Heart right ventricle (tissue), 16 donors: ENCODE results near the gene KRTAP5-2. TPM values are rescaled to one million over a fixed set of nuclear protein-coding genes. Genes with fewer than 3 reads are reported as not detected.
"Not testable (repeated sequence)": the region's sequence is repeated elsewhere in the genome, so short reads cannot be mapped to it uniquely, and the experiment has no call there.

ENCODE experiments used
- ATAC-seq, 8 donors: fragments of 200-7000 bp; cut with Tn5 transposase; one replicate each; pipeline ENCODE4 v1.9.1; 2020; ENCODE audit warnings: mild to moderate bottlenecking in 8 of 8, moderate library complexity in 8 of 8, moderate number of reproducible peaks in 1 of 8
- DNase-seq, 2 donors: peaks; one replicate each; pipeline ENCODE4 v3.0.0-alpha.2; 2020
- H3K27ac ChIP-seq, 10 donors: fragments of 200-600 bp; sonication (generic) in 2 of 10; one replicate each; pipeline versions ENCODE4 v1.5.0 to v1.8.0; 2020 to 2022; ENCODE audit warnings: mild to moderate bottlenecking in 3 of 10
- H3K27me3 ChIP-seq, 7 donors: fragments of 200-600 bp; one replicate each; pipeline ENCODE4 v1.8.0; 2021 to 2022; ENCODE audit warnings: mild to moderate bottlenecking in 2 of 7
- H3K36me3 ChIP-seq, 9 donors: fragments of 200-600 bp; sonication (generic) in 1 of 9; one replicate each; pipeline versions ENCODE4 v1.5.0 to v1.8.0; 2020 to 2022; ENCODE audit warnings: mild to moderate bottlenecking in 2 of 9
- H3K4me1 ChIP-seq, 9 donors: fragments of 200-600 bp; sonication (generic) in 1 of 9; one replicate each; pipeline versions ENCODE4 v1.5.0 to v1.8.0; 2020 to 2022; ENCODE audit warnings: mild to moderate bottlenecking in 4 of 9
- H3K4me3 ChIP-seq, 10 donors: fragments of 200-600 bp; sonication (generic) in 2 of 10; one replicate each; pipeline versions ENCODE4 v1.5.0 to v1.8.0; 2020 to 2022; ENCODE audit warnings: mild to moderate bottlenecking in 7 of 10, moderate library complexity in 2 of 10
- H3K9me3 ChIP-seq, 11 donors: fragments of 200-600 bp in 10 of 11; sonication (generic) in 2 of 11; one replicate each; pipeline versions ENCODE4 v1.5.0 to v1.8.0; 2013 to 2022; ENCODE audit warnings: mild to moderate bottlenecking in 2 of 11, control low read depth in 1 of 11, moderate library complexity in 1 of 11
- WGBS, 2 donors: extraction: QIAGEN DNeasy Blood & Tissue Kit; methylation state at CpG; one replicate each; pipeline ENCODE4 v1.1.7; 2013; ENCODE audit warnings: inconsistent platforms in 1 of 2; 5-methylcytosine and 5-hydroxymethylcytosine counted together
- intact Hi-C, 10 donors: fragments of 100-400 bp; cut with DNase I; formaldehyde crosslinking; loops; one replicate each; pipeline versions ENCODE4 v1.11.1 to v1.14.2; 2022
- polyA plus RNA-seq, 2 donors: library from polyadenylated mRNA; stranded (reverse); fragments of 200-250 nt; gene quantifications; one replicate each; pipeline ENCODE4 v1.2.3, GENCODE V29; 2013
- total RNA-seq, 10 donors: library from RNA; stranded (reverse); fragmentation: NEBNext Ultra II Directional in 3 of 10; extraction: Animal tissue kit (Norgen Biotek cat#: 25700) in 3 of 10; gene quantifications; one replicate each; pipeline versions ENCODE4 v1.2.1 to v1.2.4, GENCODE V29; 2021 to 2023
- TF ChIP-seq, protein P1 (sequence below), 9 donors: fragments of 200-600 bp; sonication (generic) in 2 of 9; IDR thresholded peaks; one replicate each; pipeline versions ENCODE4 v1.5.0 to v1.8.0; 2021 to 2022; ENCODE audit warnings: antibody characterized with exemption in 9 of 9, mild to moderate bottlenecking in 5 of 9, moderate library complexity in 1 of 9
- donor health status: Arrhythmogenic right ventricular cardiomyopathy.
- donor health status: ischemic (EF 13 %, LVEDD 7.1; RV severe dilation, severe dysfunction).
- donor health status: healthy with polysubstance abuse.
- donor health status: DM: no; HTN: yes; CAD: no.
- donor health status: DM: no; HTN: no; CAD: no.
- donor health status: ischemic (EF 25% LVEDD 6.9; RV normal size, moderate dysfunction).
- donor health status: ischemic (EF 25% LVEDD 5.7; RV mildly dilated, moderate dysfunction).
- donor health status: healthy.
- donor health status: DM: yes; HTN: yes; CAD: no.
- donor health status: Ischemic cardiomyopathy.
- donor health status: ischemic (EF 35%, LVEDD 5.7; RV mildly dilated, moderate dysfunction).
- donor health status: nonischemic (EF 11% LVEDD 7.7; RV severe dilation, severe dysfunction).
- donor health status: DM: yes; HTN: yes; CAD: no.
- donor health status: PGD.
- donor health status: ischemic (EF 29% LVEDD 5.4; RV normal size, mild dysfunction).
- donor health status: nonischemic (EF 23%, LVEDD 6.1; RV moderate dilation, normal function).

The KRTAP5-2 gene
- total and polyA plus RNA-seq, 12 donors = 0.04 TPM; not detected in 11

- 87 to 88% methylated on average over 9 of the region's 9 CpGs for WGBS, 2 donors
- Histone ChIP-seq H3K4me1 (no peaks in the 10 kb centered on the region), H3K9me3 (peaks cover 0 to 16% (median 0%) of the 10 kb centered on the region in 11 donors), H3K27me3 (peaks cover 0 to 4% (median 0%) of the 10 kb centered on the region in 7 donors), H3K4me3 (no peak overlapping the region), H3K27ac (no peak overlapping the region), H3K36me3 (peaks cover 0 to 3% (median 0%) of the 10 kb centered on the region in 9 donors)
- no peak for DNase-seq
- intact Hi-C loops = no loop called here
- ATAC-seq = no peak
- TF ChIP-seq, protein P1, sequence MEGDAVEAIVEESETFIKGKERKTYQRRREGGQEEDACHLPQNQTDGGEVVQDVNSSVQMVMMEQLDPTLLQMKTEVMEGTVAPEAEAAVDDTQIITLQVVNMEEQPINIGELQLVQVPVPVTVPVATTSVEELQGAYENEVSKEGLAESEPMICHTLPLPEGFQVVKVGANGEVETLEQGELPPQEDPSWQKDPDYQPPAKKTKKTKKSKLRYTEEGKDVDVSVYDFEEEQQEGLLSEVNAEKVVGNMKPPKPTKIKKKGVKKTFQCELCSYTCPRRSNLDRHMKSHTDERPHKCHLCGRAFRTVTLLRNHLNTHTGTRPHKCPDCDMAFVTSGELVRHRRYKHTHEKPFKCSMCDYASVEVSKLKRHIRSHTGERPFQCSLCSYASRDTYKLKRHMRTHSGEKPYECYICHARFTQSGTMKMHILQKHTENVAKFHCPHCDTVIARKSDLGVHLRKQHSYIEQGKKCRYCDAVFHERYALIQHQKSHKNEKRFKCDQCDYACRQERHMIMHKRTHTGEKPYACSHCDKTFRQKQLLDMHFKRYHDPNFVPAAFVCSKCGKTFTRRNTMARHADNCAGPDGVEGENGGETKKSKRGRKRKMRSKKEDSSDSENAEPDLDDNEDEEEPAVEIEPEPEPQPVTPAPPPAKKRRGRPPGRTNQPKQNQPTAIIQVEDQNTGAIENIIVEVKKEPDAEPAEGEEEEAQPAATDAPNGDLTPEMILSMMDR (IDR thresholded peaks at IDR 0.05) = no peak
Measured at GRCh38 chr11:1581976-1582375, 16.1 kb downstream of the KRTAP5-2 start.

- peaks cover 0 to 3% (median 0%) of the 10 kb centered on the region in 9 donors for H3K36me3 ChIP-seq
- peaks cover 0 to 37% (median 0%) of the 10 kb centered on the region in 7 donors for H3K27me3 ChIP-seq
- DNase-seq (no peak), ATAC-seq (no peak)
- TF ChIP-seq, protein P1 (IDR thresholded peaks at IDR 0.05) = no peak
- intact Hi-C loops = loop anchor here in 6 of 10 donors (5.0 kb wide), 2 partner anchors 35 to 375 kb away; no protein-coding TSS in a partner anchor
- WGBS, 2 donors = 78 to 79% methylated on average over 6 of the region's 6 CpGs
- peaks cover 9 to 26% (median 22%) of the 10 kb centered on the region in 9 donors for H3K4me1 ChIP-seq
- H3K27ac ChIP-seq = no peak overlapping the region
- H3K9me3 ChIP-seq = peaks cover 0 to 16% (median 0%) of the 10 kb centered on the region in 11 donors
- no peak overlapping the region for H3K4me3 ChIP-seq
Measured at GRCh38 chr11:1576825-1577224, 21.3 kb downstream of the KRTAP5-2 start.

DNA sequence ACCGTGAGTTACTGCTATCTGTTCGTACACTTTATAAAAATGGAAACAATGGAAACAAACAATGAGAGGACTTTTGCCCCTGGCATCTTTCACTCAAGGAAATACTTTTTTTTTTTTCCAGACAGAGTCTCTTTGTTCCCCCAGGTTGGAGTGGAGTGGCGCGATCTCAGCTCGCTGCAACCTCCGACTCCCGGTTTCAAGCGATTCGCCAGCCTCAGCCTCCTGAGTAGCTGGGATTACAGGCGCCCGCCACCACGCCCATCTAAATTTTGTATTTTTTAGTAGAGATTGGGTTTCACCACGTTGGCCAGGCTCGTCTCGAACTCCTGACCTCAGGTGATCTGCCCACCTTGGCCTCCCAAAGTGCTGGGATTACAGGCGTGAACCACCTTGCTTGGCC lies 22.3 kb downstream of the KRTAP5-2 start:
- Histone ChIP-seq H3K4me1 (peaks cover 9 to 33% (median 29%) of the 10 kb centered on the region in 9 donors), H3K27me3 (peaks cover 0 to 45% (median 0%) of the 10 kb centered on the region in 7 donors), H3K9me3 (peaks cover 0 to 16% (median 0%) of the 10 kb centered on the region in 11 donors)
- WGBS, 2 donors = 92 to 93% methylated on average over 16 of the region's 16 CpGs
- not testable (repeated sequence) for ATAC-seq, H3K36me3 ChIP-seq, DNase-seq, H3K4me3 ChIP-seq, H3K27ac ChIP-seq
- intact Hi-C loops = loop anchor here in 7 of 10 donors (2.0 to 5.0 kb wide), 4 partner anchors 29 to 373 kb away; no protein-coding TSS in a partner anchor

DNA sequence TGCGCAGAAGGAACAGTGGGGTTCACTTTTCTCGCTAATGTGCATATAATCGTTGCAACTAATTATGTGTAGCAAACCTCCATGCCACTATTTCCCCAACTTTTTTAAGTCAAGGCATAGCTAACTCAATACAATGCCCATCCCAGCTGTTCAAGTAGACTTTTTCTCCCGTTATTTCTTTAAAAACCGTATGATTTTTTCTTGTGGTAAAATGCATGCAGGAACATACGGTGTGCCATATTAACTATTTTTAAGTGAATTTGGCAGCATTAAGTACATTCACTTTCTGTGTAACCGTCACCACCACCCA lies 23.2 kb downstream of the KRTAP5-2 start:
- WGBS, 2 donors = 19 to 26% methylated on average over 7 of the region's 7 CpGs
- Histone ChIP-seq H3K27ac (no peak overlapping the region), H3K36me3 (peaks cover 0 to 3% (median 0%) of the 10 kb centered on the region in 9 donors), H3K4me1 (peaks cover 15 to 41% (median 36%) of the 10 kb centered on the region in 9 donors), H3K27me3 (peaks cover 0 to 54% (median 0%) of the 10 kb centered on the region in 7 donors), H3K4me3 (peak overlapping the region in 1 of 10 donors; percentile 47), H3K9me3 (peaks cover 0 to 16% (median 0%) of the 10 kb centered on the region in 11 donors)
- intact Hi-C loops = loop anchor here in 9 of 10 donors (1.0 to 5.0 kb wide), 6 partner anchors 28 to 373 kb away; no protein-coding TSS in a partner anchor
- ATAC-seq = no peak
- DNase-seq = no peak
- TF ChIP-seq, protein P1 (IDR thresholded peaks at IDR 0.05) = peak in 2 of 9 donors; percentile 3 to 6
